Measurements from ENCODE around the gene NTN1.

The NTN1 gene

GRCh38 chr17:9287306-9287705 lies 266.0 kb downstream of the NTN1 start:
- DNase-seq: no peak

- DNase-seq: no peak
Measured at GRCh38 chr17:9290226-9290613, 268.9 kb downstream of the NTN1 start.

GRCh38 chr17:9291912-9292560 lies 270.7 kb downstream of the NTN1 start:
- DNase-seq: peak; percentile 18

GRCh38 chr17:9292561-9292941 lies 271.2 kb downstream of the NTN1 start:
- no peak for DNase-seq
